D721Med (cell line): ENCODE results near the gene ICE2.

Experiments used
- DNase-seq: peaks from one replicate; pipeline ENCODE4 v3.0.0; 2011; ENCODE audit warnings: low spot score; ENCODE audit not compliant: insufficient read length
- FAIRE-seq: peaks from 2 replicates; lab custom pipeline; 2011; peaks lifted over from hg19 to GRCh38; lab: Jason Lieb, UNC
- CTCF ChIP-seq: IDR thresholded peaks from 2 replicates; pipeline ENCODE4 v1.5.1; 2012; ENCODE audit warnings: mild to moderate bottlenecking, control low read depth; ENCODE audit not compliant: insufficient read depth; ENCODE audit errors: missing control alignments

Gene ICE2

GRCh38 chr15:60479361-60480110, 594 bp upstream of the ICE2 start:
- DNase-seq (no peak), FAIRE-seq (no peak)
- TF ChIP-seq CTCF: no peak

GRCh38 chr15:60477916-60478565, 901 bp downstream of the ICE2 start:
- no peak for FAIRE-seq
- no peak for TF ChIP-seq CTCF
- no peak for DNase-seq

- TF ChIP-seq CTCF: no peak
- DNase-seq (no peak), FAIRE-seq (no peak)
Measured at GRCh38 chr15:60477164-60477563, 1.8 kb downstream of the ICE2 start.

- FAIRE-seq: no peak
- no peak for TF ChIP-seq CTCF
- DNase-seq: no peak
Measured at GRCh38 chr15:60476713-60477112, 2.2 kb downstream of the ICE2 start.

GRCh38 chr15:60473135-60473534, 5.8 kb downstream of the ICE2 start:
- TF ChIP-seq CTCF: no peak
- DNase-seq: no peak
- no peak for FAIRE-seq

GRCh38 chr15:60471314-60471713, 7.6 kb downstream of the ICE2 start:
- TF ChIP-seq CTCF: no peak
- FAIRE-seq (no peak), DNase-seq (no peak)
